Testis (tissue), 2 donors: ENCODE data around the gene THADA.

Source experiments
- CTCF ChIP-seq, 3 experiments: fragments of 450-650 bp in 2 of 3; fragments of 200-600 bp in 1 of 3; sonication (generic) in 1 of 3; IDR thresholded peaks; one replicate each; pipeline ENCODE4 v1.5.1; 2016 to 2019; ENCODE audit warnings: antibody characterized with exemption in 3 of 3, mild to moderate bottlenecking in 2 of 3, moderate library complexity in 1 of 3
- POLR2A ChIP-seq: fragments of 450-650 bp; IDR thresholded peaks from one replicate; pipeline ENCODE4 v1.6.1; 2017; ENCODE audit warnings: antibody characterized with exemption, mild to moderate bottlenecking, moderate library complexity

DNA sequence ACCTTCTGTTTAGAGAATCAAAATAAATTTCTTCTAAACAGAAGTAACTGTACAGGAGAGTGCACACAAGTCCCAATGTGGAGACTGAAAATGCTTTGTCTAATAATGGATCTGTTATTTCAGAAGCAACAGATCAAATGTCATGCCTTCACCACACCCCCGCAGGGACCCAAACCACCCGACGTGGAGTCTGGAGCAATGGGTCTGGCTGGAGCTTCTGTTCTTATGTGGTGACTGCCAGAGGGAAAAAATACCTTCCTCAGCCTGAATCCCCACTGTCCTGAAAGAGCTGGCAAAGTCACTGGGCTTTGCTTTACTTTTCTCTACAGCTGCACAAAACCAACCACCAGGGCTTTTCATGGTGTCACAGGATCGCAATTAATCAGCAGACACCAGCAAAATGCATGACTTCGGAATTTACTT lies 250.4 kb downstream of the THADA start:
- TF ChIP-seq POLR2A (no peak), CTCF (IDR thresholded peaks at IDR 0.05) (peak in 1 of 3 experiments; percentile 30)
